ENCODE measurements around the gene C1QC. TPM values are rescaled to one million over a fixed set of nuclear protein-coding genes. Genes with fewer than 3 reads are reported as not detected.

The C1QC gene
- polyA plus RNA-seq, 1 experiment: not detected

DNA sequence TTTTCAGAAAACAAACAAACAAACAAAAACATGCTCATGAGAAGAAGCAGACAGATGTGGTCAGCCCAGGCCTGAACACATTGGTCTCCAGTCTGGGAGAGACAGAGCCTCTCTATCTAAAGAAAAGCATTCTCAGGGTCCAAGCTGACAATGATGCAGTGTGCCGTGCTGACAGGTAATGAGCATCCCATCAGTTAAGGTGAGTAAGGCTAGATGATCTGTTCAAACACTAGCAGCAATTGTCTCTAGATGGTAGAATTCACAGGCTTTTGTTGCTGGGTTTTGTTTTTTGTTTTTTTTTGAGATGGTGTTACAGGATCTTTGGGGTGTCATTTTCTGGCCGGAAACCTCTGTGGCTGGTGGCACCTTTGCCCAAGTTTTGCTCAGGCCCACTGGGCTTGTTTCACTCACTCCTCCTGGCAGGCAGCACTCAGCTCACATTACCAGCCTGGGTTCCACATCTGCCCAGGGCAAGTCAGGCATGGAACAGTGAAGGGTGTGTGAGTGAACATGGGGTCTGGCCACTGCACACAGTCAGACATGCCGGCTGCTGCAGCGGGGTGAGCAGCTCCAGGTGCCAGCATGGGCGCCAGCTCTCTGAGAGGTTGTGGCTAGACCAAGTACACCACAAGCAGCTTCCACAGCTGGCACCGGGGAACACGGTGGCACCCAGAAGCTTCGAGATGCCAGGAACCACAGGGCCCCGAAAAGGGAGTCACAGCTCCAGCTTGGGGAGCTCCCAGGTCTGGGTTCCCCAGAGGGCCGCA is 9.6 kb upstream of the C1QC start:
- peaks cover 9% of the 10 kb centered on the region for H3K27me3 ChIP-seq (ENCODE audit: control insufficient read depth, insufficient read depth, low read length)
- TF ChIP-seq, protein P1, sequence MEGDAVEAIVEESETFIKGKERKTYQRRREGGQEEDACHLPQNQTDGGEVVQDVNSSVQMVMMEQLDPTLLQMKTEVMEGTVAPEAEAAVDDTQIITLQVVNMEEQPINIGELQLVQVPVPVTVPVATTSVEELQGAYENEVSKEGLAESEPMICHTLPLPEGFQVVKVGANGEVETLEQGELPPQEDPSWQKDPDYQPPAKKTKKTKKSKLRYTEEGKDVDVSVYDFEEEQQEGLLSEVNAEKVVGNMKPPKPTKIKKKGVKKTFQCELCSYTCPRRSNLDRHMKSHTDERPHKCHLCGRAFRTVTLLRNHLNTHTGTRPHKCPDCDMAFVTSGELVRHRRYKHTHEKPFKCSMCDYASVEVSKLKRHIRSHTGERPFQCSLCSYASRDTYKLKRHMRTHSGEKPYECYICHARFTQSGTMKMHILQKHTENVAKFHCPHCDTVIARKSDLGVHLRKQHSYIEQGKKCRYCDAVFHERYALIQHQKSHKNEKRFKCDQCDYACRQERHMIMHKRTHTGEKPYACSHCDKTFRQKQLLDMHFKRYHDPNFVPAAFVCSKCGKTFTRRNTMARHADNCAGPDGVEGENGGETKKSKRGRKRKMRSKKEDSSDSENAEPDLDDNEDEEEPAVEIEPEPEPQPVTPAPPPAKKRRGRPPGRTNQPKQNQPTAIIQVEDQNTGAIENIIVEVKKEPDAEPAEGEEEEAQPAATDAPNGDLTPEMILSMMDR (IDR thresholded peaks at IDR 0.05; ENCODE audit: insufficient read depth, low read depth, low read length): no peak
- CTCF ChIA-PET: interaction anchor here (0.7 to 3.5 kb wide), 5 partner anchors 8 to 217 kb away, joined by 3 to 8 read pairs (median 7); no protein-coding TSS in a partner anchor

DNA sequence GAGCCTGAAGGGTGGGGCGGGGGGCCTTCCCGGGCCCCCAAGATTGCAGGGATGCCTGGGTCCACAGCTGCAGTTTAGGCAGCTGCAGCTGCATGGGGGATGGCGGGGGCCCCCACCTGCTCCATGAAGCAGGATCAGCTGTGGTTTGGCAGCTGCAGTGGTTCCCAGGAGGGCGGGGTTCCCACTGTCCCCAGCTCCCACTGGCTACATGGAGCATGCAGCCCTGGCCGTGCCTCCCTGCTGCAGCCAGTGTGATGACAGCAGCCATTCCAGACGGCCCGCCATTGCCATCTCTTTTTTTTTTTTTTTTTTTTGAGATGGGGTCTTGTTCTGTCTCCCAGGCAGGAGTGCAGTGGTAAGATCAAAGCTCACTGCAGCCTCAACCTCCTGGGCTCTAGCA is 8.0 kb upstream of the C1QC start:
- Histone ChIP-seq H3K36me3 (ENCODE audit: control insufficient read depth, insufficient read depth, low read length) (no peaks in the 10 kb centered on the region), H3K27me3 (ENCODE audit: control insufficient read depth, insufficient read depth, low read length) (peaks cover 6% of the 10 kb centered on the region), H3K4me3 (ENCODE audit: low read depth, low read length) (no peak overlapping the region)
- TF ChIP-seq, protein P1 (IDR thresholded peaks at IDR 0.05; ENCODE audit: insufficient read depth, low read depth, low read length): no peak
- no peak for DNase-seq (ENCODE audit: low read depth)
- POLR2A ChIA-PET: no interaction called here
- CTCF ChIA-PET: interaction anchor here (0.9 to 2.3 kb wide), 3 partner anchors 11 to 219 kb away, joined by 3 to 9 read pairs (median 7); no protein-coding TSS in a partner anchor

More for the DNA sequence above, 9.6 kb upstream of the C1QC start:
- POLR2A ChIA-PET: no interaction called here
- DNase-seq (ENCODE audit: low read depth): no peak
- H3K4me3 ChIP-seq (ENCODE audit: low read depth, low read length): no peak overlapping the region
- no peaks in the 10 kb centered on the region for H3K36me3 ChIP-seq (ENCODE audit: control insufficient read depth, insufficient read depth, low read length)

DNA sequence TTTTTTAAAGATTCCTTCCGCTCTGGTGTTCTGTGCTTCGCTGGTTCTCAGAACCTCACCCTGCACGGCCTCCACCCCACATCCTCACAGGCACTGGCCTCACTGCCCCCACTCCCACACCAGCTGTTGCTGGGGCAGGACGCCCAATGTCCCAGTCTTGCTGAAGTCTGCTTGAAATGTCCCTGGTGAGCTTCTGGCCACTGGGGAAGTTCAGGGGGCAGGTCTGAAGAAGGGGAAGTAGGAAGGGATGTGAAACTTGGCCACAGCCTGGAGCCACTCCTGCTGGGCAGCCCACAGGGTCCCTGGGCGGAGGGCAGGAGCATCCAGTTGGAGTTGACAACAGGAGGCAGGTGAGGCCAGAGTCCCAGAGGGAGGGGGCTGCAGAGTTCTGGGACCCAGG is 7.1 kb upstream of the C1QC start, which contains the start of gene C1QA:
C1QA (plus strand) TSS at position 276 of the 400 bp plus-strand sequence. CDS start 989 bp downstream, outside the sequence.
- TF ChIP-seq, protein P1 (IDR thresholded peaks at IDR 0.05; ENCODE audit: insufficient read depth, low read depth, low read length): no peak
- Histone ChIP-seq H3K27me3 (ENCODE audit: control insufficient read depth, insufficient read depth, low read length) (peaks cover 6% of the 10 kb centered on the region), H3K4me3 (ENCODE audit: low read depth, low read length) (no peak within 1 kb of the TSS), H3K36me3 (ENCODE audit: control insufficient read depth, insufficient read depth, low read length) (no peaks in the 10 kb centered on the region)
- POLR2A ChIA-PET: no interaction called here
- CTCF ChIA-PET: interaction anchor here (2.2 kb wide), 1 partner anchor 216 kb away, joined by 9 read pairs; no protein-coding TSS in a partner anchor
- no peak for DNase-seq (ENCODE audit: low read depth)

DNA sequence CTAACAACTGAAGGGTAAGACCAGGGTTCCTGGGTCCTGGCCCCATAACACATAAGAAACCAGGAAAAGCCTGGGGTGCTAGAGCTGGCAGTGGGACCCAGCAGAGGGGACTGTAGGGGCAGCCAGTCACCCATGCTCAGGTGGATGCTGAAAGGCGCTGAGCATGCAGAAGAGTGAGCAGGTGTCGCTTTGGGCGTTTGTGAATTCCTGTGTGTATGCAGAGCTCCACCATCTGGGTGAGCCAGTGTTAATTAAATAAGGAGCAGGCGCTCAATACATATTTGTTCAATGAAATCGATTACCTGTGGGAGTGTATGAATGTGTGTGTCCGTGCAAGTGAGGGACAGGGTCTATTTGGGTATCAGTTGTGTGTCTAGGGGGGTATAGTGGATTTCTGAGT is 6.5 kb upstream of the C1QC start:
- Histone ChIP-seq H3K36me3 (ENCODE audit: control insufficient read depth, insufficient read depth, low read length) (no peaks in the 10 kb centered on the region), H3K4me3 (ENCODE audit: low read depth, low read length) (no peak overlapping the region), H3K27me3 (ENCODE audit: control insufficient read depth, insufficient read depth, low read length) (peaks cover 6% of the 10 kb centered on the region)
- TF ChIP-seq, protein P1 (IDR thresholded peaks at IDR 0.05; ENCODE audit: insufficient read depth, low read depth, low read length): no peak
- ChIA-PET CTCF (interaction anchor here (2.2 kb wide), 1 partner anchor 216 kb away, joined by 9 read pairs; no protein-coding TSS in a partner anchor), POLR2A (no interaction called here)
- no peak for DNase-seq (ENCODE audit: low read depth)

DNA sequence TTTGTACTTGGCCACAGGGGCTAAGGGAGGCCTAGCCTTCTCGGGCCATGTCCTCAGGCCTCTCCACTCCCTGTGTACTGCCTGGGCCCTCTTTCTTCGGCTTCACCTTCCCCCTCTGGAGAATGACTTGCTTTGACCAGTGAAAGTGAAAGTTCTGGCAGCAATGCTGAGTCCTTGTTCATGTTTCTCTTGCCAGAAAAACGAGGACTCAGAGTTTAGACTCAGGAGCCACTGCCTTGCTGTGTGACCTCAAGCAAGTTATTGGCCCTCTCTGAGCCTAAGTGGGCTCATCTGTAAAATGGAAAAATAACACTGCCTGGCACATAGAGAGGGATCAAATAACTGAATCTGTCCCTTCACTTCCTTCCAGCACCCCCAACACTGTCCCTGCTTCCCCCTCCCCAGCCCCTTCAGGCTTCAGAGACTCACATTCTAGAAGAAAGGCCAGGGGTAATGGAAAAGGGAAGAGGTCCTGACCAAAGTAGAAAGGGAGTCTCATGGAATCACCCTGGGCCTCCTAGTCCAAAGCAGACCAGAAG is 5.5 kb upstream of the C1QC start:
- ChIA-PET POLR2A (no interaction called here), CTCF (no interaction called here)
- TF ChIP-seq, protein P1 (IDR thresholded peaks at IDR 0.05; ENCODE audit: insufficient read depth, low read depth, low read length): no peak
- no peak overlapping the region for H3K4me3 ChIP-seq (ENCODE audit: low read depth, low read length)
- no peaks in the 10 kb centered on the region for H3K36me3 ChIP-seq (ENCODE audit: control insufficient read depth, insufficient read depth, low read length)
- peaks cover 6% of the 10 kb centered on the region for H3K27me3 ChIP-seq (ENCODE audit: control insufficient read depth, insufficient read depth, low read length)
- DNase-seq (ENCODE audit: low read depth): no peak

All from BJ (cell line).